GM23338 (cell line): ENCODE data around the gene KNOP1. TPM values are rescaled to one million over a fixed set of nuclear protein-coding genes. Genes with fewer than 3 reads are reported as not detected.

Source experiments
- ATAC-seq: fragments of 200-7000 bp; cut with Tn5 transposase; 3 replicates; pipeline ENCODE4 v1.9.1; 2020
- DNase-seq: peaks from one replicate; pipeline ENCODE4 v3.0.0-alpha.2; 2015; ENCODE audit warnings: low spot score
- H2AFZ ChIP-seq: fragments of 200-600 bp; sonication (generic); 2 replicates; pipeline ENCODE4 v1.8.0; 2016; ENCODE audit warnings: antibody characterized with exemption, mild to moderate bottlenecking, moderate library complexity
- H3F3A ChIP-seq: fragments of 200-600 bp; sonication (generic); replicated peaks from 2 replicates; pipeline ENCODE4 v1.8.0; 2017; ENCODE audit warnings: antibody characterized with exemption, mixed run types, low read depth
- H3K27ac ChIP-seq: fragments of 200-600 bp; sonication (generic); 2 replicates; pipeline ENCODE4 v1.6.1; 2016; ENCODE audit warnings: low read depth
- H3K27me3 ChIP-seq: fragments of 200-600 bp; sonication (generic); 2 replicates; pipeline ENCODE4 v1.8.0; 2016; ENCODE audit warnings: mild to moderate bottlenecking, mixed run types, moderate library complexity; ENCODE audit not compliant: insufficient read depth
- H3K36me3 ChIP-seq: fragments of 200-600 bp; sonication (generic); 2 replicates; pipeline ENCODE4 v1.8.0; 2016; ENCODE audit warnings: mild to moderate bottlenecking; ENCODE audit not compliant: insufficient read depth
- H3K4me1 ChIP-seq: fragments of 200-600 bp; sonication (generic); 2 replicates; pipeline ENCODE4 v1.8.0; 2016; ENCODE audit warnings: mild to moderate bottlenecking, moderate library complexity; ENCODE audit not compliant: insufficient read depth
- H3K4me2 ChIP-seq: fragments of 200-600 bp; sonication (generic); 2 replicates; pipeline ENCODE4 v1.7.1; 2017; ENCODE audit warnings: mixed run types
- H3K4me3 ChIP-seq: fragments of 200-600 bp; sonication (generic); 2 replicates; pipeline ENCODE4 v1.6.1; 2016; ENCODE audit warnings: mixed run types
- H3K79me2 ChIP-seq: fragments of 200-600 bp; sonication (generic); replicated peaks from 2 replicates; pipeline ENCODE4 v1.8.0; 2017; ENCODE audit warnings: mild to moderate bottlenecking; ENCODE audit not compliant: insufficient read depth
- H3K9me2 ChIP-seq: fragments of 200-600 bp; sonication (generic); 2 replicates; pipeline ENCODE4 v1.8.0; 2017; ENCODE audit not compliant: insufficient read depth
- H4K20me1 ChIP-seq: fragments of 200-600 bp; sonication (generic); replicated peaks from 2 replicates; pipeline ENCODE4 v1.8.0; 2017; ENCODE audit warnings: mild to moderate bottlenecking; ENCODE audit not compliant: insufficient read depth
- H3K27ac Mint-ChIP-seq: 2 replicates; pipeline ENCODE4 v1.8.0; 2020; ENCODE audit warnings: inconsistent platforms, mild to moderate bottlenecking, moderate library complexity, mixed read lengths
- H3K27me3 Mint-ChIP-seq: 3 replicates; pipeline ENCODE4 v1.8.0; 2022; ENCODE audit warnings: low read depth, mild to moderate bottlenecking, moderate library complexity, mixed read lengths, inconsistent platforms; ENCODE audit not compliant: insufficient read depth, poor library complexity
- H3K36me3 Mint-ChIP-seq: 3 replicates; pipeline ENCODE4 v1.8.0; 2021; ENCODE audit warnings: low read depth, mild to moderate bottlenecking, inconsistent platforms, moderate library complexity, mixed read lengths
- H3K4me1 Mint-ChIP-seq: 3 replicates; pipeline ENCODE4 v1.8.0; 2020; ENCODE audit warnings: mild to moderate bottlenecking, inconsistent platforms, mixed read lengths
- H3K4me3 Mint-ChIP-seq: 3 replicates; pipeline ENCODE4 v1.8.0; 2021; ENCODE audit warnings: moderate library complexity, mild to moderate bottlenecking, inconsistent platforms, mixed read lengths
- H3K9me3 Mint-ChIP-seq: 3 replicates; pipeline ENCODE4 v1.8.0; 2020; ENCODE audit warnings: moderate library complexity, mild to moderate bottlenecking, inconsistent platforms, mixed read lengths
- CREB1 ChIP-seq: fragments of 250-450 bp; sonication (Bioruptor Pico); IDR thresholded peaks from 2 replicates; pipeline ENCODE4 v1.5.0; 2020; ENCODE audit warnings: low read depth, mild to moderate bottlenecking, moderate library complexity
- EZH2 ChIP-seq: fragments of 200-600 bp; sonication (generic); IDR thresholded peaks from one replicate; pipeline ENCODE4 v1.8.0; 2017; ENCODE audit warnings: antibody characterized with exemption, mild to moderate bottlenecking, low read depth; ENCODE audit not compliant: unreplicated experiment
- EZH2phosphoT487 ChIP-seq: fragments of 200-600 bp; sonication (generic); IDR thresholded peaks from one replicate; pipeline ENCODE4 v1.8.1; 2018; ENCODE audit warnings: antibody characterized with exemption; ENCODE audit not compliant: unreplicated experiment
- NANOG ChIP-seq: IDR thresholded peaks from 2 replicates; pipeline ENCODE4 v1.6.1; 2016; ENCODE audit warnings: antibody characterized with exemption, borderline replicate concordance
- POLR2AphosphoS5 ChIP-seq: IDR thresholded peaks from 2 replicates; pipeline ENCODE4 v1.6.1; 2016; ENCODE audit warnings: antibody characterized with exemption, low read depth
- STAT1 ChIP-seq: IDR thresholded peaks from one replicate; pipeline ENCODE4 v1.6.1; 2016; ENCODE audit warnings: antibody characterized with exemption; ENCODE audit not compliant: unreplicated experiment
- polyA plus RNA-seq: library from polyadenylated mRNA; unstranded; fragments of >200 nt; fragmentation: Nextera tagmentation; extraction: Ambion mirVana; gene quantifications from 2 replicates; pipeline ENCODE4 v1.2.1, GENCODE V29; 2016
- total RNA-seq: library from RNA; depleted of rRNA; stranded (reverse); fragments of >200 nt; shearing (Covaris generic); gene quantifications from 2 replicates; pipeline ENCODE4 v1.2.3, GENCODE V29; 2014
- TF ChIP-seq, protein P1 (sequence below): fragments of 250-450 bp; sonication (Bioruptor Pico); IDR thresholded peaks from 2 replicates; pipeline ENCODE4 v1.5.0; 2020; ENCODE audit warnings: mild to moderate bottlenecking, moderate library complexity
- TF ChIP-seq, protein P2 (sequence below): IDR thresholded peaks from 2 replicates; pipeline ENCODE4 v1.6.1; 2016; ENCODE audit warnings: antibody characterized with exemption

Gene KNOP1
- total and polyA plus RNA-seq, 2 experiments from 2014 or later, result 57.7 to 190 TPM

DNA sequence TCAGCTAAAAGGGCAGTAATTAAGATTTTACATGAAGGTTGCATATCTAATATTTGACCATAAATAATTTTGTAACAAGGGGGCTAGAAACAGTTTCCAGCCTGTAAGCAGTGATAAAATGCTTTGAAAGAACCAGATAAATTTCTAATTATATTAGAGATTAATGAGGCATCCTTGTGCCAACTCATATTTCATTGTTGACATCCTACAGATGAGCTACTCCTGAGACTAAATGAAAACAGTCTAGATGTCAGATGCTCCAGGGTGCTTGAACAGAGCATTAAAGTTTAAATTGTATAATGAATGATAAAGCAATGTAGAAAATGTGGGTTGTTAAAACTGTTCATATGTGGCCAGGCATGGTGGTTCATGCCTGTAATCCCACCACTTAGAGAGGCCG, 23.3 kb upstream of the KNOP1 start (continued):
- TF ChIP-seq, protein P1, sequence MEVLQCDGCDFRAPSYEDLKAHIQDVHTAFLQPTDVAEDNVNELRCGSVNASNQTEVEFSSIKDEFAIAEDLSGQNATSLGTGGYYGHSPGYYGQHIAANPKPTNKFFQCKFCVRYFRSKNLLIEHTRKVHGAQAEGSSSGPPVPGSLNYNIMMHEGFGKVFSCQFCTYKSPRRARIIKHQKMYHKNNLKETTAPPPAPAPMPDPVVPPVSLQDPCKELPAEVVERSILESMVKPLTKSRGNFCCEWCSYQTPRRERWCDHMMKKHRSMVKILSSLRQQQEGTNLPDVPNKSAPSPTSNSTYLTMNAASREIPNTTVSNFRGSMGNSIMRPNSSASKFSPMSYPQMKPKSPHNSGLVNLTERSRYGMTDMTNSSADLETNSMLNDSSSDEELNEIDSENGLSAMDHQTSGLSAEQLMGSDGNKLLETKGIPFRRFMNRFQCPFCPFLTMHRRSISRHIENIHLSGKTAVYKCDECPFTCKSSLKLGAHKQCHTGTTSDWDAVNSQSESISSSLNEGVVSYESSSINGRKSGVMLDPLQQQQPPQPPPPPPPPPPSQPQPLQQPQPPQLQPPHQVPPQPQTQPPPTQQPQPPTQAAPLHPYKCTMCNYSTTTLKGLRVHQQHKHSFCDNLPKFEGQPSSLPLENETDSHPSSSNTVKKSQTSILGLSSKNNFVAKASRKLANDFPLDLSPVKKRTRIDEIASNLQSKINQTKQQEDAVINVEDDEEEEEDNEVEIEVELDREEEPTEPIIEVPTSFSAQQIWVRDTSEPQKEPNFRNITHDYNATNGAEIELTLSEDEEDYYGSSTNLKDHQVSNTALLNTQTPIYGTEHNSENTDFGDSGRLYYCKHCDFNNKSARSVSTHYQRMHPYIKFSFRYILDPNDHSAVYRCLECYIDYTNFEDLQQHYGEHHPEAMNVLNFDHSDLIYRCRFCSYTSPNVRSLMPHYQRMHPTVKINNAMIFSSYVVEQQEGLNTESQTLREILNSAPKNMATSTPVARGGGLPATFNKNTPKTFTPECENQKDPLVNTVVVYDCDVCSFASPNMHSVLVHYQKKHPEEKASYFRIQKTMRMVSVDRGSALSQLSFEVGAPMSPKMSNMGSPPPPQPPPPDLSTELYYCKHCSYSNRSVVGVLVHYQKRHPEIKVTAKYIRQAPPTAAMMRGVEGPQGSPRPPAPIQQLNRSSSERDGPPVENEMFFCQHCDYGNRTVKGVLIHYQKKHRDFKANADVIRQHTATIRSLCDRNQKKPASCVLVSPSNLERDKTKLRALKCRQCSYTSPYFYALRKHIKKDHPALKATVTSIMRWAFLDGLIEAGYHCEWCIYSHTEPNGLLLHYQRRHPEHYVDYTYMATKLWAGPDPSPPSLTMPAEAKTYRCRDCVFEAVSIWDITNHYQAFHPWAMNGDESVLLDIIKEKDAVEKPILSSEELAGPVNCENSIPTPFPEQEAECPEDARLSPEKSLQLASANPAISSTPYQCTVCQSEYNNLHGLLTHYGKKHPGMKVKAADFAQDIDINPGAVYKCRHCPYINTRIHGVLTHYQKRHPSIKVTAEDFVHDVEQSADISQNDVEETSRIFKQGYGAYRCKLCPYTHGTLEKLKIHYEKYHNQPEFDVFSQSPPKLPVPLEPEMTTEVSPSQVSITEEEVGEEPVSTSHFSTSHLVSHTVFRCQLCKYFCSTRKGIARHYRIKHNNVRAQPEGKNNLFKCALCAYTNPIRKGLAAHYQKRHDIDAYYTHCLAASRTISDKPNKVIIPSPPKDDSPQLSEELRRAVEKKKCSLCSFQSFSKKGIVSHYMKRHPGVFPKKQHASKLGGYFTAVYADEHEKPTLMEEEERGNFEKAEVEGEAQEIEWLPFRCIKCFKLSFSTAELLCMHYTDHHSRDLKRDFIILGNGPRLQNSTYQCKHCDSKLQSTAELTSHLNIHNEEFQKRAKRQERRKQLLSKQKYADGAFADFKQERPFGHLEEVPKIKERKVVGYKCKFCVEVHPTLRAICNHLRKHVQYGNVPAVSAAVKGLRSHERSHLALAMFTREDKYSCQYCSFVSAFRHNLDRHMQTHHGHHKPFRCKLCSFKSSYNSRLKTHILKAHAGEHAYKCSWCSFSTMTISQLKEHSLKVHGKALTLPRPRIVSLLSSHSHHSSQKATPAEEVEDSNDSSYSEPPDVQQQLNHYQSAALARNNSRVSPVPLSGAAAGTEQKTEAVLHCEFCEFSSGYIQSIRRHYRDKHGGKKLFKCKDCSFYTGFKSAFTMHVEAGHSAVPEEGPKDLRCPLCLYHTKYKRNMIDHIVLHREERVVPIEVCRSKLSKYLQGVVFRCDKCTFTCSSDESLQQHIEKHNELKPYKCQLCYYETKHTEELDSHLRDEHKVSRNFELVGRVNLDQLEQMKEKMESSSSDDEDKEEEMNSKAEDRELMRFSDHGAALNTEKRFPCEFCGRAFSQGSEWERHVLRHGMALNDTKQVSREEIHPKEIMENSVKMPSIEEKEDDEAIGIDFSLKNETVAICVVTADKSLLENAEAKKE, result no peak
- no peak for TF ChIP-seq EZH2
- no peak for TF ChIP-seq EZH2phosphoT487
- no peak for TF ChIP-seq CREB1 (CRISPR knock-in tag)
- TF ChIP-seq, protein P2, sequence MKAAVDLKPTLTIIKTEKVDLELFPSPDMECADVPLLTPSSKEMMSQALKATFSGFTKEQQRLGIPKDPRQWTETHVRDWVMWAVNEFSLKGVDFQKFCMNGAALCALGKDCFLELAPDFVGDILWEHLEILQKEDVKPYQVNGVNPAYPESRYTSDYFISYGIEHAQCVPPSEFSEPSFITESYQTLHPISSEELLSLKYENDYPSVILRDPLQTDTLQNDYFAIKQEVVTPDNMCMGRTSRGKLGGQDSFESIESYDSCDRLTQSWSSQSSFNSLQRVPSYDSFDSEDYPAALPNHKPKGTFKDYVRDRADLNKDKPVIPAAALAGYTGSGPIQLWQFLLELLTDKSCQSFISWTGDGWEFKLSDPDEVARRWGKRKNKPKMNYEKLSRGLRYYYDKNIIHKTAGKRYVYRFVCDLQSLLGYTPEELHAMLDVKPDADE, result no peak
- no peak for TF ChIP-seq STAT1
- TF ChIP-seq POLR2AphosphoS5, result no peak

DNA sequence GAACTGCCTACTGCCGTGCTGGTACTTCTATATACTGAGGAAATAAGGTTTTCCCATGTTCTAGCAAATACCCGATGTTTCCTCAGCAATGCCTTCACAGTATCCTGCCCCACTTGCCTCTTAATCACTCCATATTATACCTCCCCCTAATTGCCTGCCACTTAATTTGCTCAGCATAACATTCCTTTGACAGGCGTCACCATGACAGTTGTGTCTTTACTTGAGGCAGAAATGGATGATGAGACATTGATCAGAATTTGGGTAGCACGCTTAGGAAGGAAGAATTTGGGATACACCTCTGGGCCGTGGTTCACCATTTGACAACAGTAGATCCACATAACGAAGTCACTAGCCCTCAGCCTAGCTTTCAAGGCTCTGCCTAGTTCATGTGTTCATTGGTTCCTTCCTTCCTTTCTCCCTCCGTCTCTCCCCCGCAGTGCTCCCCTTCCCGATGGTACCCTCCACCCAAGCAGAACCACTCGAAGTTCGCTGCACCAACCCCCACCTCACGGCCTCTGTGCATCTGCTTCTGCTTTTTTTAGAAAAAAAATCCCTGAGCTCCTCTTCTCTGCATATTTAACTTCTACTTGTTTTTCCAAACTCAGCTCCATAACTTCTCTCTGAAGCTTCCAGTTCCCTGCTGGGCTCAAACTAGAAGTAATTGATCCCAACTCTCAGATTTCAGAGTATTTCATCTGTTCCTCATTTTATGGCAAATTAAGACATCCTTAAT, 19.4 kb upstream of the KNOP1 start:
- no peak overlapping the region for H3K27ac Mint-ChIP-seq
- peaks cover 6% of the 10 kb centered on the region; the same call in 2 of the 3 replicates for H3K36me3 Mint-ChIP-seq
- no peak for TF ChIP-seq NANOG
- TF ChIP-seq, protein P1, result no peak
- no peak for TF ChIP-seq STAT1

More for the DNA sequence above, 19.4 kb upstream of the KNOP1 start:
- Histone ChIP-seq H3F3A (no peaks in the 10 kb centered on the region), H3K4me2 (no peak overlapping the region), H3K27ac (no peak overlapping the region), H3K27me3 (no peaks in the 10 kb centered on the region), H4K20me1 (no peaks in the 10 kb centered on the region), H3K36me3 (no peaks in the 10 kb centered on the region; the same call in 1 of the 2 replicates), H3K79me2 (no peaks in the 10 kb centered on the region), H3K9me2 (no peaks in the 10 kb centered on the region), H2AFZ (no peak overlapping the region), H3K4me3 (no peak overlapping the region), H3K4me1 (no peaks in the 10 kb centered on the region)
- H3K4me1 Mint-ChIP-seq, result peaks cover 11% of the 10 kb centered on the region
- peaks cover 2% of the 10 kb centered on the region for H3K27me3 Mint-ChIP-seq
- DNase-seq (no peak), ATAC-seq (no peak; the same call in 2 of the 3 replicates)
- H3K4me3 Mint-ChIP-seq, result no peak overlapping the region
- no peaks in the 10 kb centered on the region for H3K9me3 Mint-ChIP-seq
